ENCODE results near the gene ST3GAL3.

DNA sequence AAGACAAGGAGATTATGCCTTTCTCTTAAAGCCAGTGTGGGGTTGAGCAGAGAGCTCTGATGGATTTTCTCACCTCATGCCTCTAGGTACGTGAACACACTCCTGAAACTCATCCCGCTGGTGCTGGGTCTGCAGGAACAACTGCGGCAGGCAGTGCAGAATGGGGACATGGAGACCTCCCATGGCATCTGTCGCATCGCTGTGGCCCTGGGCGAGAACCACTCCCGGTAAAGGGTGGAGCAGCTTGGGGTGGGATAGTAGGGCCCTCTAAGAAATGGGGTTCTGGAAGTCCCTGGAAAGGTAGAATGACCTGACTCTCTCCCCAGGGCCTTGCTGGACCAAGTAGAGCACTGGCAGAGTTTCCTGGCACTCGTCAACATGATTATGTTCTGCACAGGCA, 248.9 kb downstream of the ST3GAL3 start:
- no peak for TF ChIP-seq POLR2A (IDR thresholded peaks at IDR 0.05)
- TF ChIP-seq, protein P1, sequence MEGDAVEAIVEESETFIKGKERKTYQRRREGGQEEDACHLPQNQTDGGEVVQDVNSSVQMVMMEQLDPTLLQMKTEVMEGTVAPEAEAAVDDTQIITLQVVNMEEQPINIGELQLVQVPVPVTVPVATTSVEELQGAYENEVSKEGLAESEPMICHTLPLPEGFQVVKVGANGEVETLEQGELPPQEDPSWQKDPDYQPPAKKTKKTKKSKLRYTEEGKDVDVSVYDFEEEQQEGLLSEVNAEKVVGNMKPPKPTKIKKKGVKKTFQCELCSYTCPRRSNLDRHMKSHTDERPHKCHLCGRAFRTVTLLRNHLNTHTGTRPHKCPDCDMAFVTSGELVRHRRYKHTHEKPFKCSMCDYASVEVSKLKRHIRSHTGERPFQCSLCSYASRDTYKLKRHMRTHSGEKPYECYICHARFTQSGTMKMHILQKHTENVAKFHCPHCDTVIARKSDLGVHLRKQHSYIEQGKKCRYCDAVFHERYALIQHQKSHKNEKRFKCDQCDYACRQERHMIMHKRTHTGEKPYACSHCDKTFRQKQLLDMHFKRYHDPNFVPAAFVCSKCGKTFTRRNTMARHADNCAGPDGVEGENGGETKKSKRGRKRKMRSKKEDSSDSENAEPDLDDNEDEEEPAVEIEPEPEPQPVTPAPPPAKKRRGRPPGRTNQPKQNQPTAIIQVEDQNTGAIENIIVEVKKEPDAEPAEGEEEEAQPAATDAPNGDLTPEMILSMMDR (IDR thresholded peaks at IDR 0.05), result no peak
